HCT116 (cell line): ENCODE results near the gene CELA3A. TPM values are rescaled to one million over a fixed set of nuclear protein-coding genes. Genes with fewer than 3 reads are reported as not detected.

Experiments
- ATAC-seq: fragments of 200-7000 bp; cut with Tn5 transposase; 2 replicates; pipeline ENCODE4 v1.9.1; 2020; ENCODE audit warnings: mild to moderate bottlenecking, moderate library complexity
- BruUV-seq: library from RNA; stranded (reverse); fragments of 400-500 nt; replicated peaks from 2 replicates; lab custom pipeline; 2021; lab: Mats Ljungman, UMichigan
- CTCF ChIA-PET: fragments of 300-600 bp; sonication (Branson Sonifier 250); formaldehyde crosslinking; loops from one replicate; lab custom pipeline; 2021; ENCODE audit warnings: antibody characterized with exemption; lab: Charles Lee
- POLR2A ChIA-PET: fragments of 300-600, 350-600 bp; sonication (Branson Sonifier 250); formaldehyde crosslinking; loops from one replicate; lab custom pipeline; 2021; ENCODE audit warnings: antibody characterized with exemption; lab: Charles Lee
- RAD21 ChIA-PET, 2 experiments: fragments of 300-600 bp; sonication (Branson Sonifier 250); formaldehyde crosslinking; loops; one replicate each; lab custom pipeline; 2023; ENCODE audit warnings: low total read pairs in 2 of 2; ENCODE audit not compliant: uncharacterized antibody in 2 of 2, unreplicated experiment in 2 of 2, low non-redundant PET in 1 of 2; lab: Charles Lee
- DNase-seq: peaks from one replicate; pipeline ENCODE4 v3.0.0-alpha.2; 2010; ENCODE audit warnings: low read depth, low spot score
- H2AFZ ChIP-seq: fragments of 200-600 bp; shearing (Covaris generic), sonication (generic); 2 replicates; pipeline ENCODE4 v1.6.1; 2017; ENCODE audit warnings: low read depth, mixed run types, mixed read lengths, antibody characterized with exemption, low read length; ENCODE audit not compliant: poor library complexity, severe bottlenecking
- H3K27ac ChIP-seq: 2 replicates; pipeline ENCODE4 v1.5.1; 2012; ENCODE audit warnings: low read depth, low read length
- H3K27me3 ChIP-seq: fragments of 200-600 bp; sonication (generic); 2 replicates; pipeline ENCODE4 v1.6.1; 2016; ENCODE audit warnings: mixed run types, low read length, mixed read lengths; ENCODE audit not compliant: insufficient read depth
- H3K36me3 ChIP-seq, 2 experiments: fragments of 200-500 bp in 1 of 2; fragments of 200-600 bp in 1 of 2; sonication (Bioruptor generic) in 1 of 2; sonication (generic) in 1 of 2; 2 replicates each; pipeline versions ENCODE4 v1.5.1 to v1.6.1; 2014 to 2016; ENCODE audit warnings: low read length in 2 of 2, inconsistent platforms in 1 of 2, mixed read lengths in 1 of 2, mixed run types in 1 of 2; ENCODE audit not compliant: insufficient read depth in 2 of 2, control insufficient read depth in 1 of 2
- H3K4me1 ChIP-seq, 2 experiments: fragments of 200-600 bp in 1 of 2; sonication (generic) in 1 of 2; 2 replicates each; pipeline versions ENCODE4 v1.5.1 to v1.6.1; 2012 to 2017; ENCODE audit warnings: low read length in 2 of 2, inconsistent platforms in 1 of 2, mild to moderate bottlenecking in 1 of 2, mixed read lengths in 1 of 2, mixed run types in 1 of 2, moderate library complexity in 1 of 2; ENCODE audit not compliant: insufficient read depth in 2 of 2, control insufficient read depth in 1 of 2
- H3K4me2 ChIP-seq: fragments of 200-600 bp; sonication (generic); 2 replicates; pipeline ENCODE4 v1.6.1; 2017; ENCODE audit warnings: mixed run types, low read length, mixed read lengths
- H3K4me3 ChIP-seq, 2 experiments: fragments of 200-600 bp in 1 of 2; sonication (generic) in 1 of 2; replicated peaks in 1 of 2; 2 replicates each; pipeline ENCODE4 v1.5.1; 2011 to 2016; ENCODE audit warnings: low read length in 2 of 2, control low read depth in 1 of 2, low read depth in 1 of 2, mild to moderate bottlenecking in 1 of 2, mixed read lengths in 1 of 2, mixed run types in 1 of 2
- H3K79me2 ChIP-seq: fragments of 200-600 bp; sonication (generic); 2 replicates; pipeline ENCODE4 v1.6.1; 2017; ENCODE audit warnings: mild to moderate bottlenecking, mixed run types, low read length, moderate library complexity, mixed read lengths; ENCODE audit not compliant: insufficient read depth
- H3K9ac ChIP-seq: fragments of 200-600 bp; sonication (generic); 2 replicates; pipeline ENCODE4 v1.6.1; 2016; ENCODE audit warnings: low read length, mixed read lengths
- H3K9me2 ChIP-seq: fragments of 200-600 bp; sonication (generic), shearing (Covaris generic); 2 replicates; pipeline ENCODE4 v1.6.1; 2017; ENCODE audit warnings: mixed run types, mild to moderate bottlenecking, moderate library complexity; ENCODE audit not compliant: insufficient read depth
- H3K9me3 ChIP-seq, 2 experiments: fragments of 200-500 bp in 1 of 2; fragments of 200-600 bp in 1 of 2; sonication (Bioruptor generic) in 1 of 2; sonication (generic) in 1 of 2; 2 replicates each; pipeline ENCODE4 v1.6.1; 2014 to 2017; ENCODE audit warnings: low read length in 2 of 2, mixed read lengths in 2 of 2, inconsistent platforms in 1 of 2, low read depth in 1 of 2, mild to moderate bottlenecking in 1 of 2, mixed run types in 1 of 2, moderate library complexity in 1 of 2; ENCODE audit not compliant: control insufficient read depth in 1 of 2, insufficient read depth in 1 of 2
- H4K20me1 ChIP-seq: fragments of 200-600 bp; sonication (generic), shearing (Covaris generic); 2 replicates; pipeline ENCODE4 v1.6.1; 2017; ENCODE audit warnings: mixed run types, mild to moderate bottlenecking, moderate library complexity; ENCODE audit not compliant: insufficient read depth
- CBX3 ChIP-seq: IDR thresholded peaks from 2 replicates; pipeline ENCODE4 v1.6.1; 2012; ENCODE audit warnings: low read depth
- EGR1 ChIP-seq: IDR thresholded peaks from 2 replicates; pipeline ENCODE4 v1.6.1; 2012; ENCODE audit warnings: low read depth
- EZH2phosphoT487 ChIP-seq: fragments of 200-600 bp; IDR thresholded peaks from 2 replicates; pipeline ENCODE4 v1.6.1; 2018; ENCODE audit warnings: antibody characterized with exemption, borderline replicate concordance
- FOSL1 ChIP-seq: IDR thresholded peaks from 2 replicates; pipeline ENCODE4 v1.6.1; 2012; ENCODE audit warnings: low read depth
- JUND ChIP-seq: IDR thresholded peaks from 2 replicates; pipeline ENCODE4 v1.6.1; 2012
- RAD21 ChIP-seq: IDR thresholded peaks from 2 replicates; pipeline ENCODE4 v1.6.1; 2012; ENCODE audit warnings: low read depth, mild to moderate bottlenecking
- SRF ChIP-seq: IDR thresholded peaks from 2 replicates; pipeline ENCODE4 v1.6.1; 2012; ENCODE audit warnings: low read depth
- TCF7L2 ChIP-seq: IDR thresholded peaks from 2 replicates; pipeline ENCODE4 v1.7.0; 2011; ENCODE audit warnings: borderline replicate concordance, inconsistent platforms; ENCODE audit not compliant: insufficient read depth, insufficient read length; ENCODE audit errors: extremely low read depth
- intact Hi-C: fragments of 100-400 bp; cut with micrococcal nuclease; formaldehyde crosslinking; loops from 2 replicates; pipeline ENCODE4 v1.10.0; 2022
- total RNA-seq: library from RNA; stranded (reverse); gene quantifications from one replicate; pipeline ENCODE4 v1.2.1, GENCODE V29; 2021; ENCODE audit not compliant: unreplicated experiment
- TF ChIP-seq, protein P1 (sequence below): IDR thresholded peaks from 2 replicates; pipeline ENCODE4 v1.6.1; 2012
- TF ChIP-seq, protein P2 (sequence below), 3 experiments: fragments of 200-600 bp in 1 of 3; sonication (generic) in 1 of 3; IDR thresholded peaks in 2 of 3; conservative IDR thresholded peaks in 1 of 3; 2 replicates each; pipeline ENCODE4 v1.5.1; 2012 to 2017; ENCODE audit warnings: low read depth in 2 of 3, low read length in 2 of 3, antibody characterized with exemption in 1 of 3, borderline replicate concordance in 1 of 3, control low read depth in 1 of 3, mild to moderate bottlenecking in 1 of 3, mixed read lengths in 1 of 3, mixed run types in 1 of 3, moderate library complexity in 1 of 3; ENCODE audit not compliant: insufficient read depth in 1 of 3
- TF ChIP-seq, protein P3 (sequence below): IDR thresholded peaks from 2 replicates; pipeline ENCODE4 v1.6.1; 2012; ENCODE audit warnings: low read depth
- TF ChIP-seq, protein P4 (sequence below): IDR thresholded peaks from 2 replicates; pipeline ENCODE4 v1.6.1; 2011; ENCODE audit warnings: mild to moderate bottlenecking, low read length, moderate library complexity; ENCODE audit not compliant: insufficient replicate concordance; ENCODE audit errors: extremely low read depth

The CELA3A gene
- total RNA-seq, 1 experiment from 2014 or later: 9.0 TPM

DNA sequence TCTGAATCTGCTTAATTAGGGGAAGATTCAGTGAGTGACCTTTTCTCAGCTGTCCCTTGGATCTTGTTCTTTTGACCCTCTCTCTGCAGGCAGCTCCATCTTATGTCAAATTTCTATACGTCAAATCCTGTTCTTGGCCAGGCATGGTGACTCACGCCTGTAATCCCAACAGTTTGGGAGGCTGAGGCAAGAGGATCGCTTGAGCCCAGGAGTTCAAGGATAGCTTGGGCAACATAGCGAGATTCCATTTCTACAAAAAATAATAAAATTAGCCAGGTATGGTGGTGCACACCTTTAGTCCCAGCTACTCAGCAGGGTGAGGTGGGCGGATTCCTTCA lies 38.8 kb downstream of the CELA3A start:
- ATAC-seq: peak; percentile 15
- intact Hi-C loops: no loop called here
- H3K4me1 ChIP-seq: peaks cover 15 to 35% of the 10 kb centered on the region in 2 experiments; a peak in 3 of 4 replicates
- H3K9me2 ChIP-seq: no peaks in the 10 kb centered on the region
- TF ChIP-seq, protein P1, sequence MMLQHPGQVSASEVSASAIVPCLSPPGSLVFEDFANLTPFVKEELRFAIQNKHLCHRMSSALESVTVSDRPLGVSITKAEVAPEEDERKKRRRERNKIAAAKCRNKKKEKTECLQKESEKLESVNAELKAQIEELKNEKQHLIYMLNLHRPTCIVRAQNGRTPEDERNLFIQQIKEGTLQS: no peak
- TF ChIP-seq FOSL1 (no peak), CBX3 (no peak), EZH2phosphoT487 (no peak), JUND (no peak)
- TF ChIP-seq, protein P2, sequence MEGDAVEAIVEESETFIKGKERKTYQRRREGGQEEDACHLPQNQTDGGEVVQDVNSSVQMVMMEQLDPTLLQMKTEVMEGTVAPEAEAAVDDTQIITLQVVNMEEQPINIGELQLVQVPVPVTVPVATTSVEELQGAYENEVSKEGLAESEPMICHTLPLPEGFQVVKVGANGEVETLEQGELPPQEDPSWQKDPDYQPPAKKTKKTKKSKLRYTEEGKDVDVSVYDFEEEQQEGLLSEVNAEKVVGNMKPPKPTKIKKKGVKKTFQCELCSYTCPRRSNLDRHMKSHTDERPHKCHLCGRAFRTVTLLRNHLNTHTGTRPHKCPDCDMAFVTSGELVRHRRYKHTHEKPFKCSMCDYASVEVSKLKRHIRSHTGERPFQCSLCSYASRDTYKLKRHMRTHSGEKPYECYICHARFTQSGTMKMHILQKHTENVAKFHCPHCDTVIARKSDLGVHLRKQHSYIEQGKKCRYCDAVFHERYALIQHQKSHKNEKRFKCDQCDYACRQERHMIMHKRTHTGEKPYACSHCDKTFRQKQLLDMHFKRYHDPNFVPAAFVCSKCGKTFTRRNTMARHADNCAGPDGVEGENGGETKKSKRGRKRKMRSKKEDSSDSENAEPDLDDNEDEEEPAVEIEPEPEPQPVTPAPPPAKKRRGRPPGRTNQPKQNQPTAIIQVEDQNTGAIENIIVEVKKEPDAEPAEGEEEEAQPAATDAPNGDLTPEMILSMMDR (IDR thresholded peaks at IDR 0.05 in 2 of 3, conservative IDR thresholded peaks at IDR 0.05 in 1 of 3; ENCODE audit: borderline replicate concordance in 1 of 3, insufficient read depth in 1 of 3, low read depth in 2 of 3, low read length in 2 of 3): no peak
- CTCF ChIA-PET: interaction anchor here (0.6 to 1.2 kb wide), 4 partner anchors 11 to 15 kb away, joined by 3 to 5 read pairs (median 4); partner anchors contain the start of gene CDC42
- H3K9ac ChIP-seq: no peak overlapping the region
- no peaks in the 10 kb centered on the region for H3K36me3 ChIP-seq
- peak overlapping the region; percentile 56 for H3K4me2 ChIP-seq
- H4K20me1 ChIP-seq: no peaks in the 10 kb centered on the region
- BruUV-seq: no TSS peak
- H3K27me3 ChIP-seq: no peaks in the 10 kb centered on the region
- H2AFZ ChIP-seq: peak overlapping the region; percentile 74
- H3K4me3 ChIP-seq: 0 out of 4 replicates have a peak overlapping the region, but pooled peaks of 1 of the 2 experiments have one; percentile 17
- no peak for DNase-seq
- H3K79me2 ChIP-seq: no peaks in the 10 kb centered on the region
- peak overlapping the region; percentile 26 for H3K27ac ChIP-seq
- no peaks in the 10 kb centered on the region for H3K9me3 ChIP-seq
- POLR2A ChIA-PET: interaction anchor here (0.8 to 0.9 kb wide), 2 partner anchors 12 to 15 kb away, joined by 4 to 6 read pairs; partner anchors contain the start of gene CDC42
- RAD21 ChIA-PET: no interaction called here

DNA sequence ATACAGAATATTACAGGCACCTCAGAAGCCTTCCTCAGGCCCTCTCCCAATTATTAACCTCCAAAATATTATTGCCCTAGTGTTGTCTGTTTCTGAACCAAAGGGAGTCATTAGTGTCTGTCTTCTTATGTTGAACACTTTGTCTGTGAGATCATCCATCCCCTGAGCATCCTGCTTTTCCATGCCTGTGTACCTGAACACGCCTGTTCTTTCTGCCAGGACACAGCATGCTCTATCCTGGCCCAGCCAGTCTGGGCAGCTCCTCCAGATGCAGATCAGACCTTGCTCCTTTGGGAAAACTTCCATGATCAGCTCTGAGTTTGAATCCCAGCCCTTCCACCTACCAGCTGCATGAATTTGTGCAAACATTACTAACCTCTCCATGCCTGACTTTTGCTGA lies 40.0 kb downstream of the CELA3A start:
- no peak overlapping the region for H3K4me3 ChIP-seq
- H3K36me3 ChIP-seq: no peaks in the 10 kb centered on the region
- POLR2A ChIA-PET: no interaction called here
- no peak overlapping the region for H3K4me2 ChIP-seq
- H3K9ac ChIP-seq: no peak overlapping the region
- no peaks in the 10 kb centered on the region for H3K9me3 ChIP-seq
- DNase-seq (no peak), ATAC-seq (no peak)
- peaks cover 15 to 35% of the 10 kb centered on the region in 2 experiments; a peak in 3 of 4 replicates for H3K4me1 ChIP-seq
- no peaks in the 10 kb centered on the region for H3K79me2 ChIP-seq
- no peaks in the 10 kb centered on the region for H3K9me2 ChIP-seq
- intact Hi-C loops: no loop called here
- H3K27me3 ChIP-seq: no peaks in the 10 kb centered on the region
- BruUV-seq: no TSS peak
- no peak overlapping the region for H2AFZ ChIP-seq
- H3K27ac ChIP-seq: no peak overlapping the region
- CTCF ChIA-PET: no interaction called here
- RAD21 ChIA-PET: no interaction called here
- no peaks in the 10 kb centered on the region for H4K20me1 ChIP-seq
- TF ChIP-seq TCF7L2: no peak
- TF ChIP-seq, protein P3, sequence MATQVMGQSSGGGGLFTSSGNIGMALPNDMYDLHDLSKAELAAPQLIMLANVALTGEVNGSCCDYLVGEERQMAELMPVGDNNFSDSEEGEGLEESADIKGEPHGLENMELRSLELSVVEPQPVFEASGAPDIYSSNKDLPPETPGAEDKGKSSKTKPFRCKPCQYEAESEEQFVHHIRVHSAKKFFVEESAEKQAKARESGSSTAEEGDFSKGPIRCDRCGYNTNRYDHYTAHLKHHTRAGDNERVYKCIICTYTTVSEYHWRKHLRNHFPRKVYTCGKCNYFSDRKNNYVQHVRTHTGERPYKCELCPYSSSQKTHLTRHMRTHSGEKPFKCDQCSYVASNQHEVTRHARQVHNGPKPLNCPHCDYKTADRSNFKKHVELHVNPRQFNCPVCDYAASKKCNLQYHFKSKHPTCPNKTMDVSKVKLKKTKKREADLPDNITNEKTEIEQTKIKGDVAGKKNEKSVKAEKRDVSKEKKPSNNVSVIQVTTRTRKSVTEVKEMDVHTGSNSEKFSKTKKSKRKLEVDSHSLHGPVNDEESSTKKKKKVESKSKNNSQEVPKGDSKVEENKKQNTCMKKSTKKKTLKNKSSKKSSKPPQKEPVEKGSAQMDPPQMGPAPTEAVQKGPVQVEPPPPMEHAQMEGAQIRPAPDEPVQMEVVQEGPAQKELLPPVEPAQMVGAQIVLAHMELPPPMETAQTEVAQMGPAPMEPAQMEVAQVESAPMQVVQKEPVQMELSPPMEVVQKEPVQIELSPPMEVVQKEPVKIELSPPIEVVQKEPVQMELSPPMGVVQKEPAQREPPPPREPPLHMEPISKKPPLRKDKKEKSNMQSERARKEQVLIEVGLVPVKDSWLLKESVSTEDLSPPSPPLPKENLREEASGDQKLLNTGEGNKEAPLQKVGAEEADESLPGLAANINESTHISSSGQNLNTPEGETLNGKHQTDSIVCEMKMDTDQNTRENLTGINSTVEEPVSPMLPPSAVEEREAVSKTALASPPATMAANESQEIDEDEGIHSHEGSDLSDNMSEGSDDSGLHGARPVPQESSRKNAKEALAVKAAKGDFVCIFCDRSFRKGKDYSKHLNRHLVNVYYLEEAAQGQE: no peak
- TF ChIP-seq JUND: no peak
- TF ChIP-seq, protein P4, sequence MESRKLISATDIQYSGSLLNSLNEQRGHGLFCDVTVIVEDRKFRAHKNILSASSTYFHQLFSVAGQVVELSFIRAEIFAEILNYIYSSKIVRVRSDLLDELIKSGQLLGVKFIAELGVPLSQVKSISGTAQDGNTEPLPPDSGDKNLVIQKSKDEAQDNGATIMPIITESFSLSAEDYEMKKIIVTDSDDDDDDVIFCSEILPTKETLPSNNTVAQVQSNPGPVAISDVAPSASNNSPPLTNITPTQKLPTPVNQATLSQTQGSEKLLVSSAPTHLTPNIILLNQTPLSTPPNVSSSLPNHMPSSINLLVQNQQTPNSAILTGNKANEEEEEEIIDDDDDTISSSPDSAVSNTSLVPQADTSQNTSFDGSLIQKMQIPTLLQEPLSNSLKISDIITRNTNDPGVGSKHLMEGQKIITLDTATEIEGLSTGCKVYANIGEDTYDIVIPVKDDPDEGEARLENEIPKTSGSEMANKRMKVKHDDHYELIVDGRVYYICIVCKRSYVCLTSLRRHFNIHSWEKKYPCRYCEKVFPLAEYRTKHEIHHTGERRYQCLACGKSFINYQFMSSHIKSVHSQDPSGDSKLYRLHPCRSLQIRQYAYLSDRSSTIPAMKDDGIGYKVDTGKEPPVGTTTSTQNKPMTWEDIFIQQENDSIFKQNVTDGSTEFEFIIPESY: no peak
- no peak for TF ChIP-seq SRF
- TF ChIP-seq EZH2phosphoT487: no peak
- no peak for TF ChIP-seq RAD21
- TF ChIP-seq EGR1: no peak
